HepG2 (cell line): ENCODE data around the gene SLC19A1. TPM values are rescaled to one million over a fixed set of nuclear protein-coding genes. Genes with fewer than 3 reads are reported as not detected.

ENCODE experiments used
- CBFB ChIP-seq: sonication (generic); formaldehyde crosslinking; IDR thresholded peaks from 2 replicates; pipeline ENCODE4 v1.4.0; 2020; ENCODE audit warnings: missing genetic modification reagents
- CHD2 ChIP-seq: IDR thresholded peaks from 2 replicates; pipeline ENCODE4 v1.6.1; 2011; ENCODE audit warnings: low read depth, low read length, improper control_type of control experiment
- ELF4 ChIP-seq: sonication (generic); formaldehyde crosslinking; IDR thresholded peaks from 2 replicates; pipeline ENCODE4 v1.5.0; 2020; ENCODE audit warnings: missing genetic modification reagents, mild to moderate bottlenecking, moderate library complexity, borderline replicate concordance
- JUND ChIP-seq: sonication (generic); formaldehyde crosslinking; IDR thresholded peaks from 2 replicates; pipeline ENCODE4 v1.8.0; 2022; ENCODE audit warnings: mild to moderate bottlenecking, missing genetic modification reagents
- KLF11 ChIP-seq: IDR thresholded peaks from 2 replicates; pipeline ENCODE4 v1.6.1; 2016; ENCODE audit warnings: missing compliant biosample characterization
- NFAT5 ChIP-seq: sonication (generic); formaldehyde crosslinking; IDR thresholded peaks from 2 replicates; pipeline ENCODE4 v1.4.0; 2020; ENCODE audit warnings: missing genetic modification reagents
- SCMH1 ChIP-seq: sonication (generic); formaldehyde crosslinking; IDR thresholded peaks from 2 replicates; pipeline ENCODE4 v1.9.0; 2021; ENCODE audit warnings: missing genetic modification reagents, mild to moderate bottlenecking, borderline replicate concordance
- SMAD9 ChIP-seq: sonication (generic); formaldehyde crosslinking; IDR thresholded peaks from 2 replicates; pipeline ENCODE4 v1.5.1; 2020; ENCODE audit warnings: mild to moderate bottlenecking, missing genetic modification reagents
- TFAP4 ChIP-seq: sonication (generic); IDR thresholded peaks from 2 replicates; pipeline ENCODE4 v1.6.1; 2016; ENCODE audit warnings: low read depth, borderline replicate concordance
- ZBTB20 ChIP-seq: sonication (generic); formaldehyde crosslinking; IDR thresholded peaks from 2 replicates; pipeline ENCODE4 v1.8.1; 2023; ENCODE audit warnings: missing genetic modification reagents, low read depth, mild to moderate bottlenecking, borderline replicate concordance
- ZNF12 ChIP-seq: sonication (generic); formaldehyde crosslinking; IDR thresholded peaks from 2 replicates; pipeline ENCODE4 v1.5.0; 2020; ENCODE audit warnings: missing genetic modification reagents
- ZNF224 ChIP-seq: sonication (generic); formaldehyde crosslinking; IDR thresholded peaks from 2 replicates; pipeline ENCODE4 v1.5.0; 2020; ENCODE audit warnings: mild to moderate bottlenecking, missing genetic modification reagents
- polyA plus RNA-seq, 8 experiments: library from polyadenylated mRNA; depleted of rRNA in 3 of 8; stranded (reverse) in 7 of 8; unstranded in 1 of 8; fragments of >200 nt; fragmentation: Illumina TruSeq in 4 of 8; extraction: Trizol in 4 of 8; gene quantifications; 2 replicates each; pipeline versions ENCODE4 v1.2.1 to v1.2.3, GENCODE V29; 2011 to 2016; ENCODE audit warnings: low read depth in 4 of 8, missing spikeins in 1 of 8, mixed read lengths in 1 of 8; ENCODE audit not compliant: insufficient read depth in 1 of 8
- total RNA-seq, 5 experiments: library from RNA; depleted of rRNA; stranded (reverse); fragments of >200 nt; fragmentation: Illumina TruSeq; extraction: Trizol; gene quantifications; 2 replicates each; pipeline ENCODE4 v1.2.3, GENCODE V29; 2016; ENCODE audit warnings: low read depth in 1 of 5
- TF ChIP-seq, protein P1 (sequence below), 2 experiments: sonication (generic) in 1 of 2; formaldehyde crosslinking in 1 of 2; IDR thresholded peaks; 2 replicates each; pipeline versions ENCODE4 v1.5.1 to v1.6.1; 2011 to 2020; ENCODE audit warnings: borderline replicate concordance in 1 of 2, low read depth in 1 of 2, low read length in 1 of 2, mild to moderate bottlenecking in 1 of 2, missing genetic modification reagents in 1 of 2, moderate library complexity in 1 of 2
- TF ChIP-seq, protein P2 (sequence below): sonication (generic); formaldehyde crosslinking; IDR thresholded peaks from 2 replicates; pipeline ENCODE4 v1.4.0; 2020; ENCODE audit warnings: missing genetic modification reagents
- TF ChIP-seq, protein P3 (sequence below): sonication (generic); formaldehyde crosslinking; IDR thresholded peaks from 2 replicates; pipeline ENCODE4 v1.5.0; 2020; ENCODE audit warnings: missing genetic modification reagents
- TF ChIP-seq, protein P4 (sequence below): sonication (generic); formaldehyde crosslinking; IDR thresholded peaks from 2 replicates; pipeline ENCODE4 v1.5.1; 2020; ENCODE audit warnings: missing genetic modification reagents, mild to moderate bottlenecking, borderline replicate concordance

Gene SLC19A1
- total and polyA plus RNA-seq, 2 of the 13 experiments (the other 11 are each of a cell fraction or from before 2014, with no cell fraction given) = 21.8 to 23.0 TPM

GRCh38 chr21:45541221-45542039, 810 bp downstream of the SLC19A1 start (continued):
- TF ChIP-seq, protein P1, sequence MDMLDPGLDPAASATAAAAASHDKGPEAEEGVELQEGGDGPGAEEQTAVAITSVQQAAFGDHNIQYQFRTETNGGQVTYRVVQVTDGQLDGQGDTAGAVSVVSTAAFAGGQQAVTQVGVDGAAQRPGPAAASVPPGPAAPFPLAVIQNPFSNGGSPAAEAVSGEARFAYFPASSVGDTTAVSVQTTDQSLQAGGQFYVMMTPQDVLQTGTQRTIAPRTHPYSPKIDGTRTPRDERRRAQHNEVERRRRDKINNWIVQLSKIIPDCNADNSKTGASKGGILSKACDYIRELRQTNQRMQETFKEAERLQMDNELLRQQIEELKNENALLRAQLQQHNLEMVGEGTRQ (IDR thresholded peaks at IDR 0.05; ENCODE audit: low read depth, low read length) = no peak
- TF ChIP-seq, protein P1 (CRISPR knock-in tag; IDR thresholded peaks at IDR 0.05; ENCODE audit: borderline replicate concordance) = no peak
- no peak for TF ChIP-seq CBFB
- TF ChIP-seq, protein P2, sequence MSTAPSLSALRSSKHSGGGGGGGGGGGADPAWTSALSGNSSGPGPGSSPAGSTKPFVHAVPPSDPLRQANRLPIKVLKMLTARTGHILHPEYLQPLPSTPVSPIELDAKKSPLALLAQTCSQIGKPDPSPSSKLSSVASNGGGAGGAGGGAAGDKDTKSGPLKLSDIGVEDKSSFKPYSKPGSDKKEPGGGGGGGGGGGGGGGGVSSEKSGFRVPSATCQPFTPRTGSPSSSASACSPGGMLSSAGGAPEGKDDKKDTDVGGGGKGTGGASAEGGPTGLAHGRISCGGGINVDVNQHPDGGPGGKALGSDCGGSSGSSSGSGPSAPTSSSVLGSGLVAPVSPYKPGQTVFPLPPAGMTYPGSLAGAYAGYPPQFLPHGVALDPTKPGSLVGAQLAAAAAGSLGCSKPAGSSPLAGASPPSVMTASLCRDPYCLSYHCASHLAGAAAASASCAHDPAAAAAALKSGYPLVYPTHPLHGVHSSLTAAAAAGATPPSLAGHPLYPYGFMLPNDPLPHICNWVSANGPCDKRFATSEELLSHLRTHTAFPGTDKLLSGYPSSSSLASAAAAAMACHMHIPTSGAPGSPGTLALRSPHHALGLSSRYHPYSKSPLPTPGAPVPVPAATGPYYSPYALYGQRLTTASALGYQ (CRISPR knock-in tag) = no peak
- TF ChIP-seq ZNF224 (CRISPR knock-in tag) = no peak
- peak; percentile 35; the same call in 1 of the 2 replicates for TF ChIP-seq NFAT5 (CRISPR knock-in tag)
- TF ChIP-seq ZNF12 (CRISPR knock-in tag) = no peak
- TF ChIP-seq SMAD9 (CRISPR knock-in tag) = no peak
- TF ChIP-seq ELF4 (CRISPR knock-in tag) = no peak
- no peak for TF ChIP-seq TFAP4
- no peak for TF ChIP-seq CHD2
- no peak for TF ChIP-seq ZBTB20 (CRISPR knock-in tag)
- no peak for TF ChIP-seq JUND
- TF ChIP-seq KLF11 = no peak
- TF ChIP-seq, protein P3, sequence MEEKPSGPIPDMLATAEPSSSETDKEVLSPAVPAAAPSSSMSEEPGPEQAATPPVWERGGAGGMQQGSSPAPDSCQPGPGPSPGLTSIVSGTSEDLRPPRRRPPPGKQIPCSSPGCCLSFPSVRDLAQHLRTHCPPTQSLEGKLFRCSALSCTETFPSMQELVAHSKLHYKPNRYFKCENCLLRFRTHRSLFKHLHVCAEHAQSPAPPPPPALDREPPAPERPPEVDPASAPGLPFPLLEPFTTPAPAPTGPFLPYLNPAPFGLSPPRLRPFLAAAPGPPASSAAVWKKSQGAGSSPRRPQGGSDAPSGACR (CRISPR knock-in tag) = no peak
- TF ChIP-seq, protein P4, sequence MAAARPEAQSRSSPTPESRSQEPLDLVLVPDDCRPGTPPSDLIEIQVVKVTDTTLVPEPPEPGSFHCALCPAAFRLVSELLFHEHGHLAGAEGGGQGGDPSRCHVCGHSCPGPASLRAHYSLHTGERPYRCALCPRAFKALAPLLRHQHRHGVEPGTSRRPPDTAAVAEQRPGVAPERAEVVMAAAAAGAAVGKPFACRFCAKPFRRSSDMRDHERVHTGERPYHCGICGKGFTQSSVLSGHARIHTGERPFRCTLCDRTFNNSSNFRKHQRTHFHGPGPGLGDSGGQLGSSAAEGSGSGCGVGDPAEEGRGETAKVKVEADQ = no peak
- no peak for TF ChIP-seq SCMH1 (CRISPR knock-in tag)
